Adrenal gland (tissue), 12 donors: ENCODE data around the gene IGFBP4. TPM values are rescaled to one million over a fixed set of nuclear protein-coding genes. Genes with fewer than 3 reads are reported as not detected.

Experiments used
- DNase-seq, 7 donors: peaks; one replicate each; pipeline ENCODE4 v3.0.0-alpha.2; 2019 to 2020
- H3K27ac ChIP-seq, 5 donors: fragments of 200-600 bp; sonication (generic) in 4 of 5; 1 replicate in 3 of 5; 2 replicates in 2 of 5; pipeline versions ENCODE4 v1.5.1 to v1.8.0; 2016 to 2020; ENCODE audit warnings: mild to moderate bottlenecking in 1 of 5
- H3K27me3 ChIP-seq: fragments of 200-600 bp; 2 replicates; pipeline ENCODE4 v1.8.0; 2021
- H3K36me3 ChIP-seq, 2 donors: fragments of 200-600 bp; replicated peaks in 1 of 2; 1 replicate in 1 of 2; 2 replicates in 1 of 2; pipeline versions ENCODE4 v1.5.1 to v1.8.0; 2018 to 2022
- H3K4me1 ChIP-seq, 2 donors: fragments of 200-600 bp; replicated peaks in 1 of 2; 1 replicate in 1 of 2; 2 replicates in 1 of 2; pipeline versions ENCODE4 v1.5.1 to v1.8.0; 2018 to 2021
- H3K4me3 ChIP-seq, 4 donors: fragments of 200-600 bp; sonication (generic) in 3 of 4; one replicate each; pipeline ENCODE4 v1.5.1; 2016 to 2018
- H3K9me3 ChIP-seq, 3 donors: fragments of 200-600 bp; sonication (generic) in 1 of 3; replicated peaks in 1 of 3; 1 replicate in 2 of 3; 2 replicates in 1 of 3; pipeline versions ENCODE4 v1.5.1 to v1.8.0; 2016 to 2021
- CTCF ChIP-seq, 6 experiments: fragments of 450-650 bp in 4 of 6; fragments of 200-600 bp in 2 of 6; sonication (generic) in 1 of 6; IDR thresholded peaks; 1 replicate in 5 of 6; 2 replicates in 1 of 6; pipeline versions ENCODE4 v1.5.1 to v1.8.0; 2016 to 2021; ENCODE audit warnings: antibody characterized with exemption in 6 of 6, mild to moderate bottlenecking in 2 of 6, moderate library complexity in 1 of 6
- POLR2A ChIP-seq, 2 donors: fragments of 450-650 bp; IDR thresholded peaks; one replicate each; pipeline ENCODE4 v1.6.1; 2017; ENCODE audit warnings: antibody characterized with exemption in 2 of 2, mild to moderate bottlenecking in 2 of 2, moderate library complexity in 1 of 2
- WGBS, 4 donors: extraction: QIAGEN DNeasy Blood & Tissue Kit in 2 of 4; methylation state at CpG; one replicate each; pipeline versions ENCODE4 v1.1.5 to v1.1.7; 2013 to 2017; 5-methylcytosine and 5-hydroxymethylcytosine counted together
- intact Hi-C, 2 donors: fragments of 100-400 bp; cut with DNase I; formaldehyde crosslinking; loops; one replicate each; pipeline versions ENCODE4 v1.14.1 to v1.15.0; 2022 to 2023
- polyA plus RNA-seq, 3 donors: library from polyadenylated mRNA; stranded (reverse); fragments of 200-250 nt in 2 of 3; fragments of 350-450 nt in 1 of 3; fragmentation: Illumina TruSeq in 1 of 3; extraction: RNeasy Lipid Tissue Mini Kit (QIAGEN cat#74804) in 1 of 3; gene quantifications; one replicate each; pipeline ENCODE4 v1.2.3, GENCODE V29; 2013 to 2014
- total RNA-seq, 9 donors: library from RNA; depleted of rRNA in 4 of 9; stranded (reverse); fragments of >200 nt in 4 of 9; fragments of 120-200 nt in 1 of 9; fragmentation: NEBNext Ultra II Directional in 1 of 9; extraction: Animal tissue kit (Norgen Biotek cat#: 25700) in 1 of 9; gene quantifications; one replicate each; pipeline versions ENCODE4 v1.1.0 to v1.2.4, GENCODE V29; 2013 to 2023
- donor health status: healthy with polysubstance abuse.
- donor health status: Bipolar disorder and iron deficiency.
- donor health status: DM: yes; HTN: yes; CAD: no.
- donor health status: DM: no; HTN: no; CAD: no.
- donor health status: DM: no; HTN: no; CAD: no.
- donor health status: DM: yes; HTN: yes; CAD: no.

Gene IGFBP4
- total and polyA plus RNA-seq, 12 donors: 21.4 to 458 (median 256) TPM

- no peaks in the 10 kb centered on the region for H3K4me1 ChIP-seq
- H3K4me3 ChIP-seq: no peak overlapping the region
- H3K36me3 ChIP-seq: no peaks in the 10 kb centered on the region
- WGBS, 4 donors: 81 to 87% (median 85%) methylated on average over 18 of the region's 18 CpGs
- intact Hi-C loops: no loop called here
- TF ChIP-seq POLR2A (IDR thresholded peaks at IDR 0.05) (no peak), CTCF (IDR thresholded peaks at IDR 0.05) (no peak)
- no peaks in the 10 kb centered on the region for H3K27me3 ChIP-seq
- H3K9me3 ChIP-seq: no peaks in the 10 kb centered on the region
- DNase-seq: no peak
- H3K27ac ChIP-seq: peak overlapping the region in 1 of 5 donors; percentile 27
Measured at GRCh38 chr17:40475234-40475908, 32.1 kb downstream of the IGFBP4 start.

GRCh38 chr17:40477796-40478195, 34.5 kb downstream of the IGFBP4 start:
- H3K4me3 ChIP-seq: no peak overlapping the region
- H3K27me3 ChIP-seq: no peaks in the 10 kb centered on the region
- H3K36me3 ChIP-seq: no peaks in the 10 kb centered on the region
- no peaks in the 10 kb centered on the region for H3K4me1 ChIP-seq
- WGBS, 4 donors: 50 to 88% (median 79%) methylated on average over 1 of the region's 1 CpG
- intact Hi-C loops: no loop called here
- H3K9me3 ChIP-seq: no peaks in the 10 kb centered on the region
- DNase-seq: no peak
- no peak overlapping the region for H3K27ac ChIP-seq
- TF ChIP-seq CTCF (IDR thresholded peaks at IDR 0.05) (no peak), POLR2A (IDR thresholded peaks at IDR 0.05) (no peak)

- intact Hi-C loops: no loop called here
- Histone ChIP-seq H3K36me3 (no peaks in the 10 kb centered on the region), H3K27ac (no peak overlapping the region), H3K4me3 (no peak overlapping the region), H3K9me3 (no peaks in the 10 kb centered on the region), H3K27me3 (no peaks in the 10 kb centered on the region), H3K4me1 (no peaks in the 10 kb centered on the region)
- DNase-seq: no peak
- no peak for TF ChIP-seq CTCF (IDR thresholded peaks at IDR 0.05)
- 77 to 95% (median 85%) methylated on average over 12 to 13 of the region's 13 CpGs for WGBS, 4 donors
Measured at GRCh38 chr17:40478486-40478885, 35.2 kb downstream of the IGFBP4 start.

DNA sequence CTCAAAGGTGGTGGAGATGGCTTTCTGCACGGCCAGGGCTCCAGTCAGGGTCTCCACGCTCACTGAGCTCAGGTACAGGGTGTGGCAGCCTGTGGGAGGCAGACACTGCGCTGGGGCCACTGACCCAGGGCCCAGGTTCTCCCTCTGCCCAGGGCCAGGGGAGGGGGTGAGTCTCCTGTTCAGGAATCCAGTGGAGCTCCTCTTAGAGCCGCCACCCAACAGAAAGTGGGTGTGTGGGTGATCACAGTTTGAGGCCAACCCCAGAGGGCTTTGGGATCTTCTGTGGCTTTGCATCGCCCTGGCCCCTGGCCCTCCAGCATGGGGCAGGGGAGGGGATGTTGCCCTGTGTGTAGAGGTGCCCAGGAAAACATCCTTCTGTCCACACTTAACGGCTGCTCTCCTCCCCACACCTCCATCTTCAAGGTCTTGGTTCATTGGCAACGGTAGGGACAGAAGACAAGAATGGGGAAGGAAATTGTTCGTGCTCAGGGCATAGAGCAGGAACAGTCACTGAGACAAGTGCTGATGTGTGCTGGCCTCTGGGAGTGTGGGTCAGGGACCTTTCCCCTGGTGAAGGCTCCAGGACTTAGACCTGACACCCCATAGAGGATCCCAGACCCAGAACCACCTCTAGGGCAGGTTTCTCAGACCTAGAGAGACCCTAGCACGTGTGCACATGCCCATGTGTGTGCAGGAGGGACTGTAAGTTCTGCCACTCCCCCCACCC, 36.7 kb downstream of the IGFBP4 start:
- no peak for DNase-seq
- Histone ChIP-seq H3K36me3 (no peaks in the 10 kb centered on the region), H3K27me3 (no peaks in the 10 kb centered on the region), H3K27ac (no peak overlapping the region), H3K9me3 (no peaks in the 10 kb centered on the region), H3K4me3 (no peak overlapping the region), H3K4me1 (no peaks in the 10 kb centered on the region)
- no peak for TF ChIP-seq POLR2A (IDR thresholded peaks at IDR 0.05)
- TF ChIP-seq CTCF (IDR thresholded peaks at IDR 0.05): no peak
- WGBS, 4 donors: 71 to 83% (median 77%) methylated on average over 5 to 9 of the region's 9 CpGs
- intact Hi-C loops: no loop called here
